ENCODE data around the gene CHCHD6.

Gene CHCHD6

DNA sequence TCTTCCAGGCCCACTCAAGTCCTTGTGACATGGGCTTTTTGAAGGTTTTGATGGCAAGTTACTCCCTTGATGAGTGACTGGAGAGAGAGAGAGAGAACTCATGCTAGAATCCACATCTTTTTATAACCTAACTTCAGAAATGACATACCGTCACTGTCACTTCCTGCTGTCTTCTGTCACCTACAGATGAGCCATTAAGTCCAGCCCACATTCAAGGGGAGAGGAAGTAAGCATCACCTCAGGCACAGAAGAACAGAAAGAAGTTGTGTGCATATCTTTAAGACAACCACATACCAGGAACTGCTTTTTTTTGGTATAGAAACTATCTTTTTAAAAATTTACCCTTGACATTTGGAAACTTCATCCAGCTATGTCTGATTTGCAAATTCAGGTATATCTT lies 32.5 kb upstream of the CHCHD6 start:
- peaks cover 3% of the 10 kb centered on the region for H3K9me3 ChIP-seq (ENCODE audit: control insufficient read depth, low read length)
- no peaks in the 10 kb centered on the region for H3K27me3 ChIP-seq (ENCODE audit: control insufficient read depth, insufficient read depth, low read length)
- no peaks in the 10 kb centered on the region for H3K4me1 ChIP-seq
- no peak overlapping the region for H3K27ac ChIP-seq
- TF ChIP-seq, protein P1, sequence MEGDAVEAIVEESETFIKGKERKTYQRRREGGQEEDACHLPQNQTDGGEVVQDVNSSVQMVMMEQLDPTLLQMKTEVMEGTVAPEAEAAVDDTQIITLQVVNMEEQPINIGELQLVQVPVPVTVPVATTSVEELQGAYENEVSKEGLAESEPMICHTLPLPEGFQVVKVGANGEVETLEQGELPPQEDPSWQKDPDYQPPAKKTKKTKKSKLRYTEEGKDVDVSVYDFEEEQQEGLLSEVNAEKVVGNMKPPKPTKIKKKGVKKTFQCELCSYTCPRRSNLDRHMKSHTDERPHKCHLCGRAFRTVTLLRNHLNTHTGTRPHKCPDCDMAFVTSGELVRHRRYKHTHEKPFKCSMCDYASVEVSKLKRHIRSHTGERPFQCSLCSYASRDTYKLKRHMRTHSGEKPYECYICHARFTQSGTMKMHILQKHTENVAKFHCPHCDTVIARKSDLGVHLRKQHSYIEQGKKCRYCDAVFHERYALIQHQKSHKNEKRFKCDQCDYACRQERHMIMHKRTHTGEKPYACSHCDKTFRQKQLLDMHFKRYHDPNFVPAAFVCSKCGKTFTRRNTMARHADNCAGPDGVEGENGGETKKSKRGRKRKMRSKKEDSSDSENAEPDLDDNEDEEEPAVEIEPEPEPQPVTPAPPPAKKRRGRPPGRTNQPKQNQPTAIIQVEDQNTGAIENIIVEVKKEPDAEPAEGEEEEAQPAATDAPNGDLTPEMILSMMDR (IDR thresholded peaks at IDR 0.05): no peak
- H2AFZ ChIP-seq: no peak overlapping the region
- H3K4me3 ChIP-seq (ENCODE audit: low read depth, low read length): no peak overlapping the region
- no peak overlapping the region for H3K4me2 ChIP-seq (ENCODE audit: low read length)
- no peak overlapping the region for H3K9ac ChIP-seq
- H3K36me3 ChIP-seq (ENCODE audit: control insufficient read depth, insufficient read depth, low read length): no peaks in the 10 kb centered on the region
- no peaks in the 10 kb centered on the region for H3K79me2 ChIP-seq

DNA sequence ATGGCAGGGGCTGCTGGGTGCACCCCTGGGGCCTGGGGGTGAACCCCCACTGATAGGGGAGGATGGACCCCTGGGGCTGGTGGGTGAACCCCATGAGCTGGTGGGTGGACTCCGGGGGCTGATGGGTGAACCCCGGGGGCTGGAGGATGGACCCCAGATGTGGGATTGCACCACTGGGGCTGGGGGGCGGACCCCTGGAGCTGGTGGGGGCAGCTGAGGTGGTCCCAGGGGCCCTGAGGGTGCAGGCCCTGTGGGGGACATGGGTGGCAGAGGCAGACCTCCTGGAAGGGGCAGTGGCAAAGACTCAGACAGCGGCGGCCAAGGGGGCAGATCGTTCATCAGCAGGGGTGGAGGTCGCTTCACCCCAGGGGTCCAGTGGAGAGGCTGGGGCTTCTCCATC lies 31.7 kb upstream of the CHCHD6 start:
- Histone ChIP-seq H3K4me2 (ENCODE audit: low read length) (no peak overlapping the region), H3K27ac (no peak overlapping the region), H2AFZ (no peak overlapping the region), H3K79me2 (no peaks in the 10 kb centered on the region), H3K9me3 (ENCODE audit: control insufficient read depth, low read length) (peaks cover 3% of the 10 kb centered on the region), H3K4me3 (ENCODE audit: low read depth, low read length) (no peak overlapping the region), H3K27me3 (ENCODE audit: control insufficient read depth, insufficient read depth, low read length) (no peaks in the 10 kb centered on the region), H3K36me3 (ENCODE audit: control insufficient read depth, insufficient read depth, low read length) (no peaks in the 10 kb centered on the region), H3K9ac (no peak overlapping the region), H3K4me1 (no peaks in the 10 kb centered on the region)
- TF ChIP-seq, protein P1 (IDR thresholded peaks at IDR 0.05): no peak

DNA sequence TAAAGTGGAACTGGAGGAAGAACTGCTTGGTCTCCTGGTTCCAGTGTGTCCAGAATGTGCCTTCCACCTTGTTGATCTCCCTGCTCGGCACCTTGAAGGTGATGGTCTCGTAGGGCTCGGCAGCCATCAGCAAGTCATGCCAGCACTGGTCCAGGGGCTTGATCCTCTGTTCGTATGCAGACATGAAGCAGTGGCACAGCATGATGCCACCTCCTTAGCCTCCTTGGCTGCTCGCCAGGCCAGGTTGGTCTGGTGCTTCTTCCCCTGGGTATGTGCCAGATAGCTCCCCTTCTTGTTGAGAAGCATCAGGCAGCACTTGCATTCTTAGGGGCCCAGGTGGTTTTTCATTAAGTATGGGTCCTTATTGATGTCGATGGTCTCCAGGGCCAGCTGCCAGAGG lies 31.3 kb upstream of the CHCHD6 start:
- TF ChIP-seq, protein P1 (IDR thresholded peaks at IDR 0.05): no peak
- no peak overlapping the region for H3K4me2 ChIP-seq (ENCODE audit: low read length)
- H3K79me2 ChIP-seq: no peaks in the 10 kb centered on the region
- H3K27me3 ChIP-seq (ENCODE audit: control insufficient read depth, insufficient read depth, low read length): no peaks in the 10 kb centered on the region
- H3K9me3 ChIP-seq (ENCODE audit: control insufficient read depth, low read length): peaks cover 3% of the 10 kb centered on the region
- no peak overlapping the region for H2AFZ ChIP-seq
- H3K9ac ChIP-seq: no peak overlapping the region
- no peaks in the 10 kb centered on the region for H3K36me3 ChIP-seq (ENCODE audit: control insufficient read depth, insufficient read depth, low read length)
- H3K27ac ChIP-seq: no peak overlapping the region
- H3K4me3 ChIP-seq (ENCODE audit: low read depth, low read length): no peak overlapping the region
- no peaks in the 10 kb centered on the region for H3K4me1 ChIP-seq

DNA sequence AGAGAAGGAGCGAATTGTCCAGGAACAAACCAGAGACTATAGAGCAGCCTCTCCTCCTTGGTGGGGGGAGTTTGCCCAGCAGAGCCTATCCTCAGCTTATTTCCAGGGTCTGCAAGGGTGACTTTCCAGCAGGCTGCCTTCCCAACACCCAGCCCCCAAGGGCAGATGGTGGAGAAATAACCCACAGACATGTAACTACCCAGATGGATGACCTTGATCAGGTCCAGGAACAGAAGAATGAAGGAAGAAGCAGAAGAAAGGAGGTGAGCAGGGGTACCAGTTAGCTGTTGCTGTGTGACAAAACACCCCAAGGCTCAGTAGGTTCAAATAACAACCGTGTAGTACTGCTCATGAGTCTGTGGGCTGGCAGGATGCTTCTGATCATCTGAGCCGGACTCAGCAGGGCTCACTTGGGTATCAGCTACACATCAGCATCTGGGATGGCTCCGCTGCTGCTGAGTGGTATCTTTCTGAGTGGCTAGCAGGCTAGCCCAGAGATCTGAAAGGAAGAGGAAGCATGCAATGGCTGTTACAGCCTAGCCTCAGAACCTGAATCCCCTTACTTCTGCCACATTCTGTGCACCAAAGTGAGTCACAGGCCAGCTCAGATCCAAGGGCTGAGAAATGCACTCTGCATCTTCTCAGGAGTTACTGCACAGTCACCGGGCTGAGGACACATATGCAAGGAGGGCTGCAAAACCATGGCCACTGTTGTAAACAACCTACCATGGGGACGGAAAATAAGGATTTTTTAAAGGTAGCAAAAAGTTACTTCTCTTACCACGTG lies 26.9 kb upstream of the CHCHD6 start:
- Histone ChIP-seq H3K9ac (no peak overlapping the region), H3K4me1 (peaks cover 9% of the 10 kb centered on the region), H3K36me3 (ENCODE audit: control insufficient read depth, insufficient read depth, low read length) (no peaks in the 10 kb centered on the region), H3K4me3 (ENCODE audit: low read depth, low read length) (no peak overlapping the region), H3K79me2 (no peaks in the 10 kb centered on the region), H2AFZ (no peak overlapping the region), H3K4me2 (ENCODE audit: low read length) (no peak overlapping the region), H3K9me3 (ENCODE audit: control insufficient read depth, low read length) (peaks cover 3% of the 10 kb centered on the region), H3K27ac (no peak overlapping the region), H3K27me3 (ENCODE audit: control insufficient read depth, insufficient read depth, low read length) (no peaks in the 10 kb centered on the region)
- TF ChIP-seq, protein P1 (IDR thresholded peaks at IDR 0.05): no peak
